DND-41 (cell line): ENCODE measurements around the gene TIMMDC1.

Experiments
- ATAC-seq: fragments of 200-7000 bp; cut with Tn5 transposase; 3 replicates; pipeline ENCODE4 v1.9.1; 2021; ENCODE audit warnings: low read depth; ENCODE audit not compliant: insufficient read depth
- DNase-seq: peaks from one replicate; pipeline ENCODE4 v3.0.0-alpha.2; 2020
- H2AFZ ChIP-seq: 2 replicates; pipeline ENCODE4 v1.6.0; 2012; ENCODE audit warnings: low read depth, low read length
- H3K27ac ChIP-seq: 2 replicates; pipeline ENCODE4 v1.5.1; 2012; ENCODE audit warnings: low read length, inconsistent platforms
- H3K27me3 ChIP-seq: fragments of 200-600 bp; sonication (generic); 2 replicates; pipeline ENCODE4 v1.6.0; 2012; ENCODE audit warnings: low read length, mild to moderate bottlenecking, inconsistent platforms; ENCODE audit not compliant: insufficient read depth, poor library complexity
- H3K36me3 ChIP-seq: 2 replicates; pipeline ENCODE4 v1.5.1; 2012; ENCODE audit warnings: low read length, inconsistent platforms; ENCODE audit not compliant: insufficient read depth
- H3K4me1 ChIP-seq: 2 replicates; pipeline ENCODE4 v1.5.1; 2012; ENCODE audit warnings: mild to moderate bottlenecking, low read length; ENCODE audit not compliant: insufficient read depth
- H3K4me2 ChIP-seq: 2 replicates; pipeline ENCODE4 v1.6.0; 2012; ENCODE audit warnings: mild to moderate bottlenecking, moderate library complexity, low read length, inconsistent platforms; ENCODE audit not compliant: insufficient read depth
- H3K4me3 ChIP-seq, 2 experiments: fragments of 200-600 bp in 1 of 2; shearing (Covaris generic) in 1 of 2; 2 replicates each; pipeline ENCODE4 v1.5.1; 2012 to 2016; ENCODE audit warnings: inconsistent platforms in 2 of 2, low read length in 2 of 2, mild to moderate bottlenecking in 2 of 2, low read depth in 1 of 2, moderate library complexity in 1 of 2
- H3K79me2 ChIP-seq: 2 replicates; pipeline ENCODE4 v1.6.0; 2012; ENCODE audit warnings: low read length, inconsistent platforms; ENCODE audit not compliant: insufficient read depth
- H3K9ac ChIP-seq: 2 replicates; pipeline ENCODE4 v1.6.0; 2012; ENCODE audit warnings: low read depth, mild to moderate bottlenecking, inconsistent platforms, low read length, moderate library complexity
- H3K9me3 ChIP-seq: 2 replicates; pipeline ENCODE4 v1.5.1; 2012; ENCODE audit warnings: low read length, moderate library complexity, mild to moderate bottlenecking, inconsistent platforms; ENCODE audit not compliant: insufficient read depth, severe bottlenecking
- H4K20me1 ChIP-seq: 2 replicates; pipeline ENCODE4 v1.6.0; 2012; ENCODE audit warnings: low read length; ENCODE audit not compliant: insufficient read depth
- CTCF ChIP-seq: IDR thresholded peaks from 2 replicates; pipeline ENCODE4 v1.5.1; 2012; ENCODE audit warnings: borderline replicate concordance, low read length, moderate library complexity, mild to moderate bottlenecking; ENCODE audit not compliant: poor library complexity, severe bottlenecking; ENCODE audit errors: extremely low read depth
- EZH2 ChIP-seq: IDR thresholded peaks from 3 replicates; pipeline ENCODE4 v1.6.1; 2012; ENCODE audit warnings: borderline replicate concordance, low read depth, mild to moderate bottlenecking, moderate library complexity, low read length, inconsistent platforms; ENCODE audit not compliant: severe bottlenecking

TIMMDC1 gene

DNA sequence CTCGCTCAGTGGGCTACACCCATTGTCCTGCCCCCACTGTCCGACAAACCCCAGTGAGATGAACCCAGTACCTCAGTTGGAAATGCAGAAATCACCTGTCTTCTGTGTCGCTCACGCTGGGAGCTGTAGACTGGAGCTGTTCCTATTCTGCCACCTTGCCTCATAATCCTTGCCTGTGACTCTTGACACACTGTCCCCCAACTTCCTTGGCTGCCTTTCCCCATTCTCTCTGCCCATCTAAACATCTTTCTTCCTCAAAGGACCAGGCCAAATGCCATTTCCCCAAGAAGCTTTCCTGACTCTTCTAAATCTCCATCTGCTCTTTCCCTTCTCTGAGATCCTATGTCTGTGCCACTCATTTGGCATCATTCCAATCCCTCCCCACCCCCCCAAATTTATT lies 70.8 kb downstream of the TIMMDC1 start:
- Histone ChIP-seq H3K4me1 (no peaks in the 10 kb centered on the region), H3K36me3 (no peaks in the 10 kb centered on the region)
- TF ChIP-seq EZH2 (no peak), CTCF (no peak)

GRCh38 chr3:119570229-119570628 lies 71.9 kb downstream of the TIMMDC1 start:
- no peak overlapping the region for H3K9ac ChIP-seq

More for the DNA sequence above, 70.8 kb downstream of the TIMMDC1 start:
- Histone ChIP-seq H3K9me3 (no peaks in the 10 kb centered on the region), H3K9ac (no peak overlapping the region), H3K27me3 (no peaks in the 10 kb centered on the region), H3K27ac (no peak overlapping the region), H2AFZ (no peak overlapping the region), H4K20me1 (no peaks in the 10 kb centered on the region), H3K4me2 (no peak overlapping the region), H3K4me3 (no peak overlapping the region), H3K79me2 (no peaks in the 10 kb centered on the region)
- DNase-seq = no peak
- no peak for ATAC-seq

GRCh38 chr3:119571230-119571629 lies 72.9 kb downstream of the TIMMDC1 start:
- Histone ChIP-seq H3K27me3 (no peaks in the 10 kb centered on the region), H4K20me1 (no peaks in the 10 kb centered on the region), H3K27ac (no peak overlapping the region), H3K4me2 (no peak overlapping the region), H3K36me3 (no peaks in the 10 kb centered on the region), H3K9ac (no peak overlapping the region), H3K9me3 (no peaks in the 10 kb centered on the region), H3K4me3 (no peak overlapping the region), H3K79me2 (no peaks in the 10 kb centered on the region), H2AFZ (no peak overlapping the region), H3K4me1 (no peaks in the 10 kb centered on the region)
- ATAC-seq (no peak), DNase-seq (no peak)
- TF ChIP-seq EZH2 = no peak

More at GRCh38 chr3:119570229-119570628, 71.9 kb downstream of the TIMMDC1 start:
- Histone ChIP-seq H3K9me3 (no peaks in the 10 kb centered on the region), H3K27me3 (no peaks in the 10 kb centered on the region), H2AFZ (no peak overlapping the region), H3K4me1 (no peaks in the 10 kb centered on the region), H4K20me1 (no peaks in the 10 kb centered on the region), H3K4me2 (no peak overlapping the region), H3K79me2 (no peaks in the 10 kb centered on the region), H3K4me3 (no peak overlapping the region), H3K27ac (no peak overlapping the region), H3K36me3 (no peaks in the 10 kb centered on the region)
- no peak for ATAC-seq
- no peak for TF ChIP-seq EZH2
- TF ChIP-seq CTCF = no peak
- no peak for DNase-seq

DNA sequence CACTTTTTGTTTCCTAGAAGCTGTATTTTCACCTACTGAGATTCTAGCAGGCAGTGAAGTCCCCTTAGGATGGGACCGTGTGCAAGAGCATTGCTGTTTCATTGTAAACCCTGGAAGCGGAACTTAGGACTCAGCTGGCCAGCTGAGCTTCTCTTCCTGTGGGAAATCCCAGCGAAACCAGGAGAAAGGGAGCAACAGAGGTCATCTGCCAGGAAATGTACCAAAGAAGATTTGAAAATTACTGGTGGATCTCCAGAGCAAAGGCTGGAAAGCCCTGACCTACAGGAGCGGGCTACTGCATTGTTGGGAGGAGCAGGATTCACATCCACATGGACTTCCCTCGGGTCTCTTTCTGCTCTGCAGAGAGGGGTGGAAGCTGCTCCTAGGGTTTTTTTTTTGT lies 73.3 kb downstream of the TIMMDC1 start:
- Histone ChIP-seq H4K20me1 (no peaks in the 10 kb centered on the region), H3K9ac (no peak overlapping the region), H2AFZ (no peak overlapping the region), H3K36me3 (no peaks in the 10 kb centered on the region), H3K9me3 (no peaks in the 10 kb centered on the region), H3K4me2 (no peak overlapping the region), H3K4me3 (no peak overlapping the region), H3K4me1 (no peaks in the 10 kb centered on the region), H3K27me3 (no peaks in the 10 kb centered on the region), H3K79me2 (no peaks in the 10 kb centered on the region), H3K27ac (no peak overlapping the region)
- DNase-seq (no peak), ATAC-seq (no peak)
- TF ChIP-seq EZH2 (no peak), CTCF (no peak)
